K562 (cell line): Measurements from ENCODE around the gene ARMC2. TPM values are rescaled to one million over a fixed set of nuclear protein-coding genes. Genes with fewer than 3 reads are reported as not detected.

ENCODE experiments used
- ATAC-seq: fragments of 200-7000 bp; cut with Tn5 transposase; 3 replicates; pipeline ENCODE4 v1.9.1; 2020; ENCODE audit warnings: moderate library complexity
- BruUV-seq: library from RNA; stranded (reverse); fragments of 400-500 nt; replicated peaks from 2 replicates; lab custom pipeline; 2021; lab: Mats Ljungman, UMichigan
- CTCF ChIA-PET: fragments of 300-600 bp; formaldehyde crosslinking; extraction: SDS; loops from one replicate; lab custom pipeline; 2021; ENCODE audit warnings: low intra/inter-chr PET ratio; lab: Yijun Ruan, JAX
- POLR2A ChIA-PET: fragments of 300-600, 350-650 bp; sonication (Branson Sonifier 250); formaldehyde crosslinking; extraction: SDS; loops from one replicate; lab custom pipeline; 2021; ENCODE audit warnings: antibody characterized with exemption, inconsistent platforms; lab: Yijun Ruan, JAX
- DNase-seq, 4 experiments: peaks; one replicate each; pipeline versions ENCODE4 v3.0.0 to v3.0.0-alpha.2; 2011 to 2018; ENCODE audit warnings: low spot score in 3 of 4, mixed read lengths in 3 of 4; ENCODE audit errors: extremely low read depth in 1 of 4
- FAIRE-seq: peaks from 2 replicates; lab custom pipeline; 2011; peaks lifted over from hg19 to GRCh38; lab: Jason Lieb, UNC
- H2AFZ ChIP-seq: 2 replicates; pipeline ENCODE4 v1.6.0; 2011; ENCODE audit warnings: low read depth, low read length, control low read depth, inconsistent platforms
- H3K27ac ChIP-seq: fragments of 200-600 bp; 3 replicates; pipeline ENCODE4 v1.8.0; 2011; ENCODE audit warnings: low read depth, mild to moderate bottlenecking, control low read depth, inconsistent platforms, low read length, moderate library complexity, mixed read lengths; ENCODE audit errors: extremely low read depth
- H3K27me3 ChIP-seq, 2 experiments: fragments of 300-600 bp in 1 of 2; 2 replicates in 1 of 2; 3 replicates in 1 of 2; pipeline versions ENCODE4 v1.6.0 to v1.8.0; 2011; ENCODE audit warnings: inconsistent platforms in 2 of 2, low read length in 2 of 2, mild to moderate bottlenecking in 1 of 2, mixed read lengths in 1 of 2, moderate library complexity in 1 of 2; ENCODE audit not compliant: control insufficient read depth in 2 of 2, insufficient read depth in 2 of 2
- H3K36me3 ChIP-seq: fragments of 300-600 bp; 3 replicates; pipeline ENCODE4 v1.8.0; 2011; ENCODE audit warnings: mild to moderate bottlenecking, low read length, inconsistent platforms; ENCODE audit not compliant: control insufficient read depth, insufficient read depth
- H3K4me1 ChIP-seq, 2 experiments: fragments of 200-600 bp in 1 of 2; replicated peaks in 1 of 2; 2 replicates in 1 of 2; 3 replicates in 1 of 2; pipeline versions ENCODE4 v1.5.1 to v1.8.0; 2011; ENCODE audit warnings: inconsistent platforms in 2 of 2, low read length in 2 of 2, mild to moderate bottlenecking in 1 of 2, mixed read lengths in 1 of 2, moderate library complexity in 1 of 2; ENCODE audit not compliant: control insufficient read depth in 2 of 2, insufficient read depth in 2 of 2
- H3K4me2 ChIP-seq: 2 replicates; pipeline ENCODE4 v1.6.1; 2011; ENCODE audit warnings: low read length, control low read depth, inconsistent platforms, mixed read lengths; ENCODE audit not compliant: insufficient read depth
- H3K4me3 ChIP-seq: fragments of 200-600 bp; sonication (generic), shearing (Covaris generic); 2 replicates; pipeline ENCODE4 v1.5.1; 2016; ENCODE audit warnings: control low read depth, inconsistent platforms
- H3K79me2 ChIP-seq: fragments of 200-600 bp; 3 replicates; pipeline ENCODE4 v1.8.0; 2011; ENCODE audit warnings: low read length, inconsistent platforms; ENCODE audit not compliant: control insufficient read depth, insufficient read depth
- H3K9ac ChIP-seq, 2 experiments: 2 replicates each; pipeline versions ENCODE4 v1.6.0 to v1.6.1; 2011; ENCODE audit warnings: low read depth in 2 of 2, low read length in 2 of 2, control low read depth in 1 of 2, inconsistent platforms in 1 of 2, mild to moderate bottlenecking in 1 of 2, mixed read lengths in 1 of 2; ENCODE audit not compliant: insufficient read depth in 1 of 2
- H3K9me1 ChIP-seq: one replicate; pipeline ENCODE4 v1.6.0; 2011; ENCODE audit warnings: inconsistent platforms, mild to moderate bottlenecking, low read length, moderate library complexity; ENCODE audit not compliant: control insufficient read depth, insufficient read depth
- H3K9me3 ChIP-seq: replicated peaks from 2 replicates; pipeline ENCODE4 v1.5.1; 2011; ENCODE audit warnings: low read depth, low read length, inconsistent platforms; ENCODE audit not compliant: control insufficient read depth, insufficient read depth
- H4K20me1 ChIP-seq: replicated peaks from 2 replicates; pipeline ENCODE4 v1.6.1; 2011; ENCODE audit warnings: low read length, inconsistent platforms, mixed read lengths; ENCODE audit not compliant: control insufficient read depth, insufficient read depth
- GTF3C2 ChIP-seq: IDR thresholded peaks from 3 replicates; pipeline ENCODE4 v1.6.1; 2011; ENCODE audit warnings: borderline replicate concordance, mild to moderate bottlenecking, moderate library complexity; ENCODE audit not compliant: insufficient read length; ENCODE audit errors: extremely low read depth
- NELFE ChIP-seq: IDR thresholded peaks from 2 replicates; pipeline ENCODE4 v1.6.1; 2011; ENCODE audit warnings: mild to moderate bottlenecking; ENCODE audit not compliant: insufficient read depth, insufficient read length
- NEUROD1 ChIP-seq: fragments of 150-350 bp; IDR thresholded peaks from 2 replicates; pipeline ENCODE4 v1.6.1; 2014; ENCODE audit warnings: borderline replicate concordance, low read length, low read depth; ENCODE audit not compliant: partially characterized antibody
- NR4A1 ChIP-seq, 2 experiments: fragments of 250-450 bp in 1 of 2; fragments of 450-650 bp in 1 of 2; sonication (Bioruptor Pico) in 1 of 2; IDR thresholded peaks; 2 replicates each; pipeline versions ENCODE4 v1.4.0 to v1.6.1; 2016 to 2020; ENCODE audit warnings: mild to moderate bottlenecking in 2 of 2, missing compliant biosample characterization in 1 of 2, missing genetic modification characterization in 1 of 2, moderate library complexity in 1 of 2
- XRCC5 ChIP-seq: fragments of 200-400 bp; formaldehyde crosslinking; IDR thresholded peaks from 2 replicates; pipeline ENCODE4 v1.6.1; 2017; ENCODE audit warnings: low read depth, mild to moderate bottlenecking, low read length
- ZKSCAN8 ChIP-seq: fragments of 200-800 bp; sonication (Bioruptor generic); IDR thresholded peaks from 2 replicates; pipeline ENCODE4 v1.6.1; 2016; ENCODE audit warnings: missing genetic modification characterization, missing compliant biosample characterization
- in situ Hi-C: fragments of 300-500 bp; cut with MboI; formaldehyde crosslinking; loops from 4 replicates; pipeline ENCODE4 v1.15.0; 2018; ENCODE audit warnings: inconsistent platforms, mixed read lengths
- intact Hi-C: fragments of 100-400 bp; cut with micrococcal nuclease; formaldehyde crosslinking; loops from 2 replicates; pipeline ENCODE4 v1.14.2; 2022
- polyA plus RNA-seq, 8 experiments: library from polyadenylated mRNA; depleted of rRNA in 4 of 8; stranded (reverse) in 5 of 8; unstranded in 3 of 8; fragments of >200 nt; fragmentation: Nextera tagmentation in 2 of 8; fragmentation: Illumina TruSeq in 1 of 8; extraction: Ambion mirVana in 2 of 8; extraction: Trizol in 1 of 8; gene quantifications; 2 replicates each; pipeline versions ENCODE4 v1.2.1 to v1.2.3, GENCODE V29; 2011 to 2014; ENCODE audit warnings: inconsistent platforms in 1 of 8, missing spikeins in 1 of 8
- total RNA-seq, 7 experiments: library from RNA; depleted of rRNA in 6 of 7; stranded (reverse); fragments of >200 nt in 6 of 7; fragmentation: Illumina TruSeq in 2 of 7; extraction: Trizol in 2 of 7; gene quantifications; 2 replicates each; pipeline versions ENCODE4 v1.2.1 to v1.2.3, GENCODE V29; 2011 to 2021; ENCODE audit warnings: low replicate concordance in 1 of 7
- TF ChIP-seq, protein P1 (sequence below): fragments of 200-800 bp; sonication (Bioruptor generic); IDR thresholded peaks from 2 replicates; pipeline ENCODE4 v1.6.1; 2016; ENCODE audit warnings: missing genetic modification characterization, missing compliant biosample characterization

ARMC2 gene
- total and polyA plus RNA-seq, 9 of the 15 experiments (the other 6 are each of a cell fraction or from before 2014, with no cell fraction given) = 0.14 to 3.0 (median 0.82) TPM

- no peak for TF ChIP-seq GTF3C2
- TF ChIP-seq NR4A1 (CRISPR knock-in tag; IDR thresholded peaks at IDR 0.05) = no peak
- no peak for TF ChIP-seq NR4A1 (tag; IDR thresholded peaks at IDR 0.05)
These were observed 134.9 kb downstream of the ARMC2 start (continued) for GRCh38 chr6:108983151-108983550.

GRCh38 chr6:108985301-108985700 is 137.1 kb downstream of the ARMC2 start:
- no peak overlapping the region for H2AFZ ChIP-seq
- no peak overlapping the region for H3K4me2 ChIP-seq
- H3K4me1 ChIP-seq = no peaks in the 10 kb centered on the region
- no peaks in the 10 kb centered on the region; a peak in 1 of 5 replicates for H3K27me3 ChIP-seq
- intact Hi-C loops (no loop called here), in situ Hi-C loops (no loop called here)
- no peaks in the 10 kb centered on the region for H3K9me1 ChIP-seq
- H3K4me3 ChIP-seq = no peak overlapping the region
- DNase-seq (no peak), ATAC-seq (no peak)
- POLR2A ChIA-PET = interaction anchor here (1.6 kb wide), 1 partner anchor 19 kb away, joined by 3 read pairs; no protein-coding TSS in a partner anchor
- BruUV-seq = no TSS peak
- no peak for TF ChIP-seq ZKSCAN8 (CRISPR knock-in tag)
- TF ChIP-seq XRCC5 = no peak
- TF ChIP-seq NELFE = no peak
- TF ChIP-seq, protein P1, sequence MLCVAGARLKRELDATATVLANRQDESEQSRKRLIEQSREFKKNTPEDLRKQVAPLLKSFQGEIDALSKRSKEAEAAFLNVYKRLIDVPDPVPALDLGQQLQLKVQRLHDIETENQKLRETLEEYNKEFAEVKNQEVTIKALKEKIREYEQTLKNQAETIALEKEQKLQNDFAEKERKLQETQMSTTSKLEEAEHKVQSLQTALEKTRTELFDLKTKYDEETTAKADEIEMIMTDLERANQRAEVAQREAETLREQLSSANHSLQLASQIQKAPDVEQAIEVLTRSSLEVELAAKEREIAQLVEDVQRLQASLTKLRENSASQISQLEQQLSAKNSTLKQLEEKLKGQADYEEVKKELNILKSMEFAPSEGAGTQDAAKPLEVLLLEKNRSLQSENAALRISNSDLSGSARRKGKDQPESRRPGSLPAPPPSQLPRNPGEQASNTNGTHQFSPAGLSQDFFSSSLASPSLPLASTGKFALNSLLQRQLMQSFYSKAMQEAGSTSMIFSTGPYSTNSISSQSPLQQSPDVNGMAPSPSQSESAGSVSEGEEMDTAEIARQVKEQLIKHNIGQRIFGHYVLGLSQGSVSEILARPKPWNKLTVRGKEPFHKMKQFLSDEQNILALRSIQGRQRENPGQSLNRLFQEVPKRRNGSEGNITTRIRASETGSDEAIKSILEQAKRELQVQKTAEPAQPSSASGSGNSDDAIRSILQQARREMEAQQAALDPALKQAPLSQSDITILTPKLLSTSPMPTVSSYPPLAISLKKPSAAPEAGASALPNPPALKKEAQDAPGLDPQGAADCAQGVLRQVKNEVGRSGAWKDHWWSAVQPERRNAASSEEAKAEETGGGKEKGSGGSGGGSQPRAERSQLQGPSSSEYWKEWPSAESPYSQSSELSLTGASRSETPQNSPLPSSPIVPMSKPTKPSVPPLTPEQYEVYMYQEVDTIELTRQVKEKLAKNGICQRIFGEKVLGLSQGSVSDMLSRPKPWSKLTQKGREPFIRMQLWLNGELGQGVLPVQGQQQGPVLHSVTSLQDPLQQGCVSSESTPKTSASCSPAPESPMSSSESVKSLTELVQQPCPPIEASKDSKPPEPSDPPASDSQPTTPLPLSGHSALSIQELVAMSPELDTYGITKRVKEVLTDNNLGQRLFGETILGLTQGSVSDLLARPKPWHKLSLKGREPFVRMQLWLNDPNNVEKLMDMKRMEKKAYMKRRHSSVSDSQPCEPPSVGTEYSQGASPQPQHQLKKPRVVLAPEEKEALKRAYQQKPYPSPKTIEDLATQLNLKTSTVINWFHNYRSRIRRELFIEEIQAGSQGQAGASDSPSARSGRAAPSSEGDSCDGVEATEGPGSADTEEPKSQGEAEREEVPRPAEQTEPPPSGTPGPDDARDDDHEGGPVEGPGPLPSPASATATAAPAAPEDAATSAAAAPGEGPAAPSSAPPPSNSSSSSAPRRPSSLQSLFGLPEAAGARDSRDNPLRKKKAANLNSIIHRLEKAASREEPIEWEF (CRISPR knock-in tag) = no peak
- no peak for TF ChIP-seq NEUROD1
- TF ChIP-seq, all 486 proteins: peak for 0
- Histone ChIP-seq H3K79me2 (no peaks in the 10 kb centered on the region), H3K36me3 (peaks cover 5% of the 10 kb centered on the region; the same call in 1 of the 3 replicates), H3K9ac (no peak overlapping the region), H4K20me1 (no peaks in the 10 kb centered on the region), H3K9me3 (no peaks in the 10 kb centered on the region), H3K27ac (no peak overlapping the region)
- FAIRE-seq = no peak
- CTCF ChIA-PET = no interaction called here
